ENCODE results near the gene CDH16.

Gene CDH16

GRCh38 chr16:66934138-66934838 lies 15.6 kb upstream of the CDH16 start, which contains the start of gene CIAO2B:
CIAO2B (minus strand) TSS chr16:66934402; CDS start chr16:66934364, 38 bp downstream.
- H3K36me3 ChIP-seq: peaks cover 23% of the 10 kb centered on the region
- H3K9me3 ChIP-seq: no peaks in the 10 kb centered on the region
- no peaks in the 10 kb centered on the region for H3K27me3 ChIP-seq
- H3K4me3 ChIP-seq (ENCODE audit: low read depth in 1 of 2, low read length in 1 of 2): peak within 1 kb of the TSS; percentile 84 to 92
- peak within 1 kb of the TSS; percentile 86 for H3K27ac ChIP-seq
- TF ChIP-seq CTCF (IDR thresholded peaks at IDR 0.05): no peak
- peaks cover 20 to 23% of the 10 kb centered on the region in 2 experiments for H3K4me1 ChIP-seq (ENCODE audit: control insufficient read depth in 1 of 2, insufficient read depth in 1 of 2, low read depth in 1 of 2, low read length in 1 of 2)

DNA sequence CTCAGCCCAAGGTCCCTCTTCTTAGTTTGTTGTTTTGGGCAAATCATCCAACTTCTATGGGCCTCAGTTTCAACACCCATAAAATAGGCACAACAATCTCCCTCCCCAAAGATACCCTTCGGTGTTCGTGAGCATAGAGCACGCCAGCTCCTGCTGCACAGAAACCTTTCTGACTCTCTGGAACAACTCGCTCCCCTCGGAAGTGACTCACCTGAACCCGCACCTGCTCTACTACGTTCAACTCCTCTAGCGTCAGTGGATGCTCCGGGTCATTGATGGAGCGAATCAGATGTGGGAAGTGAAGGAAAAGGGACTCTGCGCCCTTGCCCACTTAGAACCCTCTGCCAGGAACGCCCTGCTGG lies 15.1 kb upstream of the CDH16 start:
- Histone ChIP-seq H3K36me3 (peaks cover 17% of the 10 kb centered on the region), H3K27me3 (no peaks in the 10 kb centered on the region), H3K9me3 (no peaks in the 10 kb centered on the region), H3K4me3 (ENCODE audit: low read depth in 1 of 2, low read length in 1 of 2) (peak overlapping the region; percentile 84 to 92), H3K27ac (peak overlapping the region; percentile 86), H3K4me1 (ENCODE audit: control insufficient read depth in 1 of 2, insufficient read depth in 1 of 2, low read depth in 1 of 2, low read length in 1 of 2) (peaks cover 20 to 23% of the 10 kb centered on the region in 2 experiments)
- TF ChIP-seq CTCF (IDR thresholded peaks at IDR 0.05): no peak

DNA sequence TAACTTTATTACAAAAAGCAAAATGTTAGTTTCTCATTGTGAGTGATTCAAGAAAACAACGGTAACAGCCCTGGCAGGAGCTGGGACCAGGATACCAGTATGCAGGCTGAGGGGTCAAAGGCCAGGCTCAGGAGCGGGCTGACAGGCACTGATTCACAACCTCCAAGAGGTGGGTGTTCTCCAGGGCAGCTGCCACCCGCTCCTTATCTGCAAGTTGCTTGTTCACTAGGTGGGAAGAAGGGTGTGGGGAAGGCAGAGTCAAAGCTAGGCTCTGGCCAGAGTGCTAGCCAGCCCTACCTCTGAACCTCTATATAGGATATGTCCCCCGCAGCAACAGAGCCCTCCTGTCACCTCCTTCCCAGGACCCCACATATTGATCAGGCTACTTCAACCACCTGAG lies 13.4 kb upstream of the CDH16 start:
- H3K27ac ChIP-seq: no peak overlapping the region
- H3K4me1 ChIP-seq (ENCODE audit: control insufficient read depth in 1 of 2, insufficient read depth in 1 of 2, low read depth in 1 of 2, low read length in 1 of 2): peaks cover 16 to 23% of the 10 kb centered on the region in 2 experiments
- peaks cover 8% of the 10 kb centered on the region for H3K27me3 ChIP-seq
- H3K36me3 ChIP-seq: peaks cover 10% of the 10 kb centered on the region
- no peaks in the 10 kb centered on the region for H3K9me3 ChIP-seq
- H3K4me3 ChIP-seq (ENCODE audit: low read depth in 1 of 2, low read length in 1 of 2): no peak overlapping the region
- no peak for TF ChIP-seq CTCF (IDR thresholded peaks at IDR 0.05)

DNA sequence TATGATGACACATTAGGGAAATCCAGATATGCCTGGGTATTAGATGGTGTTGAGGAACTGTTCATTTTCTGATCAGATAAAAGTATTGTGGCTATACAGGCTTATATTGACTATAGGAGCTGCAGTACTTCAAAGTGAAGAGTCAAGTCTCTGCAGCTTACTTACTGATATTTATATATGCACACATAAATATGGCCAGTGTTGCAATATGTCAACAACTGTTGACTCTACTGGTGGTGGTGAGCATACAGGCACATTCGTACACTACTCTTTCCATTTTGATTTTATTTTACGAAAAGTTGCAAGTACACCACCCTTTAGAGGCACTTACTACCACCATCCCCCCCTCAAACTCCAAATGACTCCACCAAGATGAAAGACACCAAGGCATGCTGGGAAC lies 13.0 kb upstream of the CDH16 start:
- Histone ChIP-seq H3K4me3 (ENCODE audit: low read depth in 1 of 2, low read length in 1 of 2) (no peak overlapping the region), H3K36me3 (peaks cover 10% of the 10 kb centered on the region), H3K27me3 (peaks cover 12% of the 10 kb centered on the region), H3K27ac (no peak overlapping the region), H3K4me1 (ENCODE audit: control insufficient read depth in 1 of 2, insufficient read depth in 1 of 2, low read depth in 1 of 2, low read length in 1 of 2) (peaks cover 15 to 23% of the 10 kb centered on the region in 2 experiments), H3K9me3 (no peaks in the 10 kb centered on the region)
- TF ChIP-seq CTCF (IDR thresholded peaks at IDR 0.05): no peak

DNA sequence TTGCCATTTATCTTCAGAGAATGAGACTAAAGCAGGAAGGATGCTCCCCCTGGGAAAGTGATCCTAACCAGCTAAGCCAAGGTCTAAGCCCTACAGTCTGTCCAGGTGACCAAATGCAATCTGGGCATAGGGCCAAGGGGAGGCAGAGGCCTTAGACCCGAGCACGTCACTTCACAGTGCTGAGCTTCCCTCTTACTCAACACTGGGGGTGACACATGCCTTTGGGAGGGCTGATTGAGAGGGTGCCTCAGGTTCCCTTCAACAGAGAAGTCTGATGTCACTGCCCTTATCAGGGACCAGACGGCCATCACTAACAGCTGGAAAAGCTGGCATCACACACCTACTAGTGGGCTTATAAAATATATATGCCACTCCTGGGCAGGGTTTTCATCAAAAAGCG lies 11.5 kb upstream of the CDH16 start:
- no peak overlapping the region for H3K4me3 ChIP-seq (ENCODE audit: low read depth in 1 of 2, low read length in 1 of 2)
- H3K9me3 ChIP-seq: no peaks in the 10 kb centered on the region
- H3K27ac ChIP-seq: no peak overlapping the region
- H3K4me1 ChIP-seq (ENCODE audit: control insufficient read depth in 1 of 2, insufficient read depth in 1 of 2, low read depth in 1 of 2, low read length in 1 of 2): peaks cover 11 to 17% of the 10 kb centered on the region in 2 experiments
- peaks cover 10% of the 10 kb centered on the region for H3K36me3 ChIP-seq
- peaks cover 27% of the 10 kb centered on the region for H3K27me3 ChIP-seq
- TF ChIP-seq CTCF (IDR thresholded peaks at IDR 0.05): no peak
